ENCODE measurements around the gene NTRK3.

DNA sequence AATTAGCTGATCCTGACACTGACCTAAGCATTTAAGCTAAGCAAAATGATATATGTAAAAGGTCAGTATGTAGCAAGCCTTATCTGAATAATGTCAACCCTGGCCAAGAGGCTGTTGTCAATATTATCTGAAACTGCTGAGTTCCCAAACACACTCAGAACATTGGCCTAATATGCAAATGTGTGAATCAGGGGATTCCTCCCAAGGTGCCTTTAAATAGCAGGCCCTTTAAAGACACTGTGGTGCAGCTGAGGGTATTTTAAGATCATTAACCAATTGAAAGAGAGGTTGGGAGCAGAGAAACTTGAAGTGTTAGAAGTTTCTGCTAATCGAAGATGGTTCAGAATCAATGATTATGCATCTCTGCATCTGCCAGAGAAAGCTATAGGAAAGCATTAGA is 207.0 kb downstream of the NTRK3 start:
- TF ChIP-seq ZNF384 (IDR thresholded peaks at IDR 0.05): no peak
- TF ChIP-seq TARDBP (IDR thresholded peaks at IDR 0.05): no peak
- no peak for TF ChIP-seq HDGF (IDR thresholded peaks at IDR 0.05; ENCODE audit: borderline replicate concordance)
- no peak for TF ChIP-seq BHLHE40 (IDR thresholded peaks at IDR 0.05; ENCODE audit: borderline replicate concordance)
- no peak for TF ChIP-seq ARNT (IDR thresholded peaks at IDR 0.05)
- no peak for TF ChIP-seq FOXM1 (IDR thresholded peaks at IDR 0.05; ENCODE audit: borderline replicate concordance)
- no peak for TF ChIP-seq L3MBTL2 (conservative IDR thresholded peaks at IDR 0.05)
- no peak for TF ChIP-seq CTBP1 (IDR thresholded peaks at IDR 0.05; ENCODE audit: borderline replicate concordance)
- TF ChIP-seq PKNOX1 (IDR thresholded peaks at IDR 0.05): no peak
- no peak for TF ChIP-seq SUZ12 (IDR thresholded peaks at IDR 0.05)

All from HEK293T (cell line).